Uterus (tissue), 4 donors: ENCODE data around the gene LEFTY1. TPM values are rescaled to one million over a fixed set of nuclear protein-coding genes. Genes with fewer than 3 reads are reported as not detected.
"Not testable (repeated sequence)": the region's sequence is repeated elsewhere in the genome, so short reads cannot be mapped to it uniquely, and the experiment has no call there.

Experiments
- DNase-seq, 2 donors: peaks; one replicate each; pipeline ENCODE4 v3.0.0-alpha.2; 2019 to 2020
- H3K27ac ChIP-seq, 2 donors: fragments of 200-600 bp; sonication (generic); 1 replicate in 1 of 2; 2 replicates in 1 of 2; pipeline ENCODE4 v1.5.1; 2016 to 2018
- H3K27me3 ChIP-seq, 2 donors: fragments of 200-600 bp; sonication (generic); one replicate each; pipeline ENCODE4 v1.5.1; 2018 to 2019; ENCODE audit warnings: control low read depth in 1 of 2
- H3K36me3 ChIP-seq, 2 donors: fragments of 200-600 bp; sonication (generic); one replicate each; pipeline ENCODE4 v1.5.1; 2019; ENCODE audit warnings: control low read depth in 1 of 2
- H3K4me1 ChIP-seq, 2 donors: fragments of 200-600 bp; sonication (generic); one replicate each; pipeline ENCODE4 v1.5.1; 2018 to 2019; ENCODE audit warnings: control low read depth in 1 of 2
- H3K4me3 ChIP-seq, 2 donors: fragments of 200-600 bp; sonication (generic); 1 replicate in 1 of 2; 2 replicates in 1 of 2; pipeline ENCODE4 v1.5.1; 2018 to 2019; ENCODE audit warnings: mild to moderate bottlenecking in 1 of 2
- H3K9me3 ChIP-seq, 2 donors: fragments of 200-600 bp; sonication (generic); one replicate each; pipeline ENCODE4 v1.5.1; 2019; ENCODE audit warnings: control low read depth in 1 of 2
- POLR2A ChIP-seq, 2 donors: fragments of 450-650 bp; IDR thresholded peaks; one replicate each; pipeline ENCODE4 v1.6.1; 2016; ENCODE audit warnings: antibody characterized with exemption in 2 of 2, mild to moderate bottlenecking in 1 of 2, moderate library complexity in 1 of 2
- intact Hi-C: fragments of 100-400 bp; cut with DNase I; formaldehyde crosslinking; loops from one replicate; pipeline ENCODE4 v1.15.1; 2023; ENCODE audit warnings: low total_unique reads
- microRNA-seq: library from miRNA; unstranded; fragments of <30 nt; microRNA quantifications from one replicate; pipeline ENCODE4, GENCODE V29; 2016; ENCODE audit warnings: borderline microRNAs expressed, borderline replicate concordance
- small RNA-seq: library from RNA; depleted of rRNA; stranded (forward); fragments of <200 nt; gene quantifications from one replicate; pipeline ENCODE3, GENCODE V24; 2016
- total RNA-seq, 4 donors: library from RNA; depleted of rRNA in 3 of 4; stranded (reverse); fragments of >200 nt in 3 of 4; gene quantifications; one replicate each; pipeline versions ENCODE4 v1.1.0 to v1.2.4, GENCODE V29; 2014 to 2023
- TF ChIP-seq, protein P1 (sequence below), 4 experiments: fragments of 200-600 bp in 2 of 4; fragments of 450-650 bp in 2 of 4; sonication (generic) in 2 of 4; IDR thresholded peaks; one replicate each; pipeline ENCODE4 v1.5.1; 2016 to 2019; ENCODE audit warnings: antibody characterized with exemption in 4 of 4, mild to moderate bottlenecking in 2 of 4, moderate library complexity in 1 of 4
- donor health status: DM: yes; HTN: yes; CAD: no.

Gene LEFTY1
- total RNA-seq, 4 donors from 2014 or later, result 1.1 to 3.5 TPM; not detected in 2

DNA sequence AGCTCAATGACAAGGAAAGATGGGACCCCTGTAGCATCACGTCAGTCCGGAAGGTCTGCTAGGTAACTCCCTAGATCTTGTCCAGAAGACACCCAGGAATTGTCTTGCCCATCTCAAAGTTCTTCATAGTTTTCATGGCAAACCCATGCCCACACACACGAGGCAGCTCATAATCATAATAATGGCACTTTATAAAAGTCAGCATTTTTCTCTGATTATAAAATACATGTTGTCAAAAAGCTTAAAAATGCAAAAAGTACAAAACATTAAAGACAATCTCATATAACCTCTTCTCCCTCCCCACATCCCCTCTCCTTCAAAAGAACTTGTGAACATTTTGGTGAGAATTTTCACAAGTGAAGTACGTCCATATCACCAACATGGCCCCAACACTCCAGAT lies 48.2 kb downstream of the LEFTY1 start:
- no peak overlapping the region for H3K27ac ChIP-seq
- intact Hi-C loops, result no loop called here
- peaks cover 4% of the 10 kb centered on the region in 2 donors for H3K4me1 ChIP-seq
- H3K27me3 ChIP-seq, result no peaks in the 10 kb centered on the region
- no peak for DNase-seq
- no peak overlapping the region for H3K4me3 ChIP-seq
- H3K36me3 ChIP-seq, result no peaks in the 10 kb centered on the region
- no peaks in the 10 kb centered on the region for H3K9me3 ChIP-seq
- TF ChIP-seq, protein P1, sequence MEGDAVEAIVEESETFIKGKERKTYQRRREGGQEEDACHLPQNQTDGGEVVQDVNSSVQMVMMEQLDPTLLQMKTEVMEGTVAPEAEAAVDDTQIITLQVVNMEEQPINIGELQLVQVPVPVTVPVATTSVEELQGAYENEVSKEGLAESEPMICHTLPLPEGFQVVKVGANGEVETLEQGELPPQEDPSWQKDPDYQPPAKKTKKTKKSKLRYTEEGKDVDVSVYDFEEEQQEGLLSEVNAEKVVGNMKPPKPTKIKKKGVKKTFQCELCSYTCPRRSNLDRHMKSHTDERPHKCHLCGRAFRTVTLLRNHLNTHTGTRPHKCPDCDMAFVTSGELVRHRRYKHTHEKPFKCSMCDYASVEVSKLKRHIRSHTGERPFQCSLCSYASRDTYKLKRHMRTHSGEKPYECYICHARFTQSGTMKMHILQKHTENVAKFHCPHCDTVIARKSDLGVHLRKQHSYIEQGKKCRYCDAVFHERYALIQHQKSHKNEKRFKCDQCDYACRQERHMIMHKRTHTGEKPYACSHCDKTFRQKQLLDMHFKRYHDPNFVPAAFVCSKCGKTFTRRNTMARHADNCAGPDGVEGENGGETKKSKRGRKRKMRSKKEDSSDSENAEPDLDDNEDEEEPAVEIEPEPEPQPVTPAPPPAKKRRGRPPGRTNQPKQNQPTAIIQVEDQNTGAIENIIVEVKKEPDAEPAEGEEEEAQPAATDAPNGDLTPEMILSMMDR (IDR thresholded peaks at IDR 0.05), result no peak
- TF ChIP-seq POLR2A (IDR thresholded peaks at IDR 0.05), result no peak

DNA sequence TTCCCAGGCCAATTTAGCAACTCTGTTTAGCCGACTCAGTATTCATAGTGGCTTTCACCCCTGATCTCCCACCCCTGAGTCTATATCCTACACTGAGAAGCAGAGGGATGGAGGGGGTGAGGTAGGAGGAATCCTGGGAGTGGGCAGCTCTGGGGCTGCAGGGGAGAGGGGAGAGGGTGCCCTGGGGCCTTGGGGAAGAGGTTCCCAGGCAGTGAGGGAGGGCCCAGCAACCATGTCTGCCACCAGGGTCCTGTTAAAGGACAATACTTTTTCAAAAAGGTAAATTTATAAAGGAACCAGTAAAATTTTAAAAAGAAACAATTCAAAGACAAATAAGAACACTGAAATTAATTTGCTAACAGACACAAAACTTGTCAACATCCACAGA lies 48.7 kb downstream of the LEFTY1 start:
- Histone ChIP-seq H3K27ac (no peak overlapping the region), H3K9me3 (no peaks in the 10 kb centered on the region), H3K36me3 (no peaks in the 10 kb centered on the region), H3K27me3 (no peaks in the 10 kb centered on the region), H3K4me1 (peaks cover 0 to 4% of the 10 kb centered on the region in 2 donors), H3K4me3 (no peak overlapping the region)
- intact Hi-C loops, result no loop called here
- TF ChIP-seq, protein P1 (IDR thresholded peaks at IDR 0.05), result no peak
- TF ChIP-seq POLR2A (IDR thresholded peaks at IDR 0.05), result no peak
- DNase-seq, result no peak

DNA sequence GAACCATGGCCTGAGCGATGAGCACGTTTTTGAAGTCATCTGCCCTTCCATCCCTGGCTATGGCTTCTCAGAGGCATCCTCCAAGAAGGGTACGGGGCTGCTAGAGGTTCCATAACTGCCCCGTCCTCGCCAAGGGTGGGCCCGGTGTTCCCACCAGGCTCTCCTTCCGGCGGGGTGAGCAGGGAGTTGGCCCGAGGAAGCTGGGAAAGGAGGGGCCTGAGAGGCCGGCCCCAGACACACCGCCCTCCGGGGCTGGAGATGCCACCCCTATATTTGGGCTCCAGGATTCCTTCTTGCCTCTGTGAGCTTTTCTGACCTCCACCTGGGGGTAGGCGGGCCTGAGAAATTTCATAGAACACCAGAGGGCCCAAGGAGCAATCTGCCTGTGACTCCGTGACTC lies 50.2 kb downstream of the LEFTY1 start:
- DNase-seq, result no peak
- H3K36me3 ChIP-seq, result no peaks in the 10 kb centered on the region
- no peak for TF ChIP-seq POLR2A (IDR thresholded peaks at IDR 0.05)
- TF ChIP-seq, protein P1 (IDR thresholded peaks at IDR 0.05), result no peak
- H3K4me3 ChIP-seq, result no peak overlapping the region
- H3K9me3 ChIP-seq, result no peaks in the 10 kb centered on the region
- intact Hi-C loops, result no loop called here
- H3K27me3 ChIP-seq, result no peaks in the 10 kb centered on the region
- H3K4me1 ChIP-seq, result peaks cover 7 to 8% of the 10 kb centered on the region in 2 donors
- H3K27ac ChIP-seq, result no peak overlapping the region

DNA sequence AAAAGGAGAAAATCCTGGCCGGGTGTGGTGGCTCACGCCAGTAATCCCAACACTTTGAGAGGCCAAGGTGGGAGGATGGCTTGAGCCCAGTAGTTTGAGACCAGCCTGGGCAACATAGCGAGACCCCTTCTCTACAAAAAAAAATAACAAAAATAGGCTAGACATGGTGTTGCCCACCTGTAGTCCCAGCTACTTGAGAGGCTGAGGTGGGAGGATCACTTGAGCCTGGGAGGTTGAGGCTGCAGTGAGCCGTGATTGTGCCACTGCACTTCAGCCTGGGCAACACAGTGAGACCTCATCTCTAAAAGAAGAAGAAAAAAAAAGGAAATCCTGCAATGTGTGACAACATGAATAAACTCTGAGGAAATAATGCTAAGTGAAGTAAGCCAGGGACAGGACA lies 52.6 kb downstream of the LEFTY1 start:
- H3K4me3 ChIP-seq, H3K36me3 ChIP-seq, H3K9me3 ChIP-seq, H3K4me1 ChIP-seq, intact Hi-C loops, H3K27me3 ChIP-seq, DNase-seq: not testable (repeated sequence)
- peak overlapping the region; percentile 39 to 65 for H3K27ac ChIP-seq

Small RNAs within 50 kb of the gene (microRNA-seq; reads per million reads assigned to microRNA genes)
- not detected for gene MIR6741

Small RNAs within 50 kb of the gene (small RNA-seq; reads per million reads assigned to genes)
- not detected for gene AL117348.1

Other genes with a start within 250 kb of the LEFTY1 start
- gene ENAH, start 236.0 kb downstream of the LEFTY1 start, total RNA-seq, result 100 to 1,000 TPM in 1 of 4 donors, 10 to 100 TPM in 3; 22.9 to 109 (median 78.3) TPM
- 100 to 1,000 TPM; 169 to 551 (median 202) TPM for gene SRP9, start 111.3 kb downstream of the LEFTY1 start, total RNA-seq
- gene EPHX1, start 79.0 kb downstream of the LEFTY1 start, total RNA-seq, result 100 to 1,000 TPM in 1 of 4 donors, 10 to 100 TPM in 3; 51.2 to 156 (median 55.3) TPM
- 100 to 1,000 TPM in 1 of 4 donors, 10 to 100 TPM in 3; 11.2 to 125 (median 63.8) TPM for gene TMEM63A, start 6.8 kb downstream of the LEFTY1 start, total RNA-seq
- gene PYCR2, start 35.1 kb upstream of the LEFTY1 start, total RNA-seq, result 10 to 100 TPM; 19.5 to 66.4 (median 38.8) TPM
- 10 to 100 TPM in 3 of 4 donors, 1 to 10 TPM in 1; 6.1 to 41.6 (median 29.5) TPM for gene LEFTY2, start 52.1 kb upstream of the LEFTY1 start, total RNA-seq
- gene SDE2, start 110.2 kb upstream of the LEFTY1 start, total RNA-seq, result 10 to 100 TPM; 12.3 to 41.7 (median 17.2) TPM
- 100 to 1,000 TPM; 261 to 572 (median 348) TPM for gene H3-3A, start 173.6 kb upstream of the LEFTY1 start, total RNA-seq